ENCODE results near the gene C1QTNF2. TPM values are rescaled to one million over a fixed set of nuclear protein-coding genes. Genes with fewer than 3 reads are reported as not detected.

The C1QTNF2 gene
- total RNA-seq, 6 experiments from 2014 or later, result 0.76 to 2.9 (median 2.6) TPM

DNA sequence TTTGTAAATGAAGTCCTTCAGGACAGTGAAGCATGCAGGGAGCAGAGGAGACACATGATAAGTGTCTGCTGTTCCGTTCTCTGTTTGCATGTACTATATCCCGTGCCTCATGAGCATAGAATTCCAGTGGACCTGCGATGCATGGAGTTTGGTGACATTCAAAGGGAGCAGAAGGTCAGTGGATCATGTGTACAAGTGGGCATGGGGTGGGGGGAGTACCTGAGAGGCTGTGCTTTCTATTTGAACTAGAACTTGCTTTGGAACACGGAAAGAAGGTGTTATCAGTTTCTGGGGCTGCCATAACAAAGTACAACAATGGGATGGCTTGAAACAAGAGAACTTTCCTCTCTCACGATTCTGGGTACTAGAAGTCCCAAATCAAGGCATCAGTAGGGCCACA, 53.0 kb downstream of the C1QTNF2 start:
- H3K27me3 Mint-ChIP-seq (ENCODE audit: insufficient read depth), result peaks cover 32% of the 10 kb centered on the region
- no peak for DNase-seq
- no peak overlapping the region for H3K4me3 Mint-ChIP-seq
- peaks cover 25% of the 10 kb centered on the region for H3K4me1 Mint-ChIP-seq (ENCODE audit: low read depth)
- no peaks in the 10 kb centered on the region for H3K9me3 Mint-ChIP-seq
- TF ChIP-seq, protein P1, sequence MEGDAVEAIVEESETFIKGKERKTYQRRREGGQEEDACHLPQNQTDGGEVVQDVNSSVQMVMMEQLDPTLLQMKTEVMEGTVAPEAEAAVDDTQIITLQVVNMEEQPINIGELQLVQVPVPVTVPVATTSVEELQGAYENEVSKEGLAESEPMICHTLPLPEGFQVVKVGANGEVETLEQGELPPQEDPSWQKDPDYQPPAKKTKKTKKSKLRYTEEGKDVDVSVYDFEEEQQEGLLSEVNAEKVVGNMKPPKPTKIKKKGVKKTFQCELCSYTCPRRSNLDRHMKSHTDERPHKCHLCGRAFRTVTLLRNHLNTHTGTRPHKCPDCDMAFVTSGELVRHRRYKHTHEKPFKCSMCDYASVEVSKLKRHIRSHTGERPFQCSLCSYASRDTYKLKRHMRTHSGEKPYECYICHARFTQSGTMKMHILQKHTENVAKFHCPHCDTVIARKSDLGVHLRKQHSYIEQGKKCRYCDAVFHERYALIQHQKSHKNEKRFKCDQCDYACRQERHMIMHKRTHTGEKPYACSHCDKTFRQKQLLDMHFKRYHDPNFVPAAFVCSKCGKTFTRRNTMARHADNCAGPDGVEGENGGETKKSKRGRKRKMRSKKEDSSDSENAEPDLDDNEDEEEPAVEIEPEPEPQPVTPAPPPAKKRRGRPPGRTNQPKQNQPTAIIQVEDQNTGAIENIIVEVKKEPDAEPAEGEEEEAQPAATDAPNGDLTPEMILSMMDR (IDR thresholded peaks at IDR 0.05), result no peak
- H3K27ac Mint-ChIP-seq, result no peak overlapping the region
- no peaks in the 10 kb centered on the region for H3K36me3 Mint-ChIP-seq (ENCODE audit: low read depth)

DNA sequence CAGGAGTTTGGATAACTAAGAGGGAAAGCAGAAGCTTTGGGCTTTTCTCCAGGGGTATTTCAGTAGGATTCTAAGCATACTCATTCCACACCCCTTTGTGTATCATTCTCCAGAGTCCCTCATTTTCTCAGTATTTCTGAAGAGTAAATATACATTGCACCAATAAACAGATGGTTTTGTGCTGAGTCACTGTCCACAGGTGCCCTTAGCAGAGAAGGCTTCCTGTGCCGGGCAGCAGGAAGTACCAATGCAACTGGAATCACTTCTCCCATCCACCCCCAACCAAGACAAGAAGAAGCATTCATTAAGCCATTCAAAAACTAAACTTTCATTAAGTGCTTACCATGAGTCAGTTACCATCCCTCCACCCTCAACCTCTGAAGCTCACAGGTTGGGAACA, 54.5 kb downstream of the C1QTNF2 start:
- Mint-ChIP-seq H3K36me3 (ENCODE audit: low read depth) (no peaks in the 10 kb centered on the region), H3K9me3 (no peaks in the 10 kb centered on the region), H3K27ac (no peak overlapping the region), H3K4me1 (ENCODE audit: low read depth) (peaks cover 25% of the 10 kb centered on the region), H3K4me3 (no peak overlapping the region), H3K27me3 (ENCODE audit: insufficient read depth) (peaks cover 30% of the 10 kb centered on the region)
- DNase-seq, result no peak
- TF ChIP-seq, protein P1 (IDR thresholded peaks at IDR 0.05), result no peak

DNA sequence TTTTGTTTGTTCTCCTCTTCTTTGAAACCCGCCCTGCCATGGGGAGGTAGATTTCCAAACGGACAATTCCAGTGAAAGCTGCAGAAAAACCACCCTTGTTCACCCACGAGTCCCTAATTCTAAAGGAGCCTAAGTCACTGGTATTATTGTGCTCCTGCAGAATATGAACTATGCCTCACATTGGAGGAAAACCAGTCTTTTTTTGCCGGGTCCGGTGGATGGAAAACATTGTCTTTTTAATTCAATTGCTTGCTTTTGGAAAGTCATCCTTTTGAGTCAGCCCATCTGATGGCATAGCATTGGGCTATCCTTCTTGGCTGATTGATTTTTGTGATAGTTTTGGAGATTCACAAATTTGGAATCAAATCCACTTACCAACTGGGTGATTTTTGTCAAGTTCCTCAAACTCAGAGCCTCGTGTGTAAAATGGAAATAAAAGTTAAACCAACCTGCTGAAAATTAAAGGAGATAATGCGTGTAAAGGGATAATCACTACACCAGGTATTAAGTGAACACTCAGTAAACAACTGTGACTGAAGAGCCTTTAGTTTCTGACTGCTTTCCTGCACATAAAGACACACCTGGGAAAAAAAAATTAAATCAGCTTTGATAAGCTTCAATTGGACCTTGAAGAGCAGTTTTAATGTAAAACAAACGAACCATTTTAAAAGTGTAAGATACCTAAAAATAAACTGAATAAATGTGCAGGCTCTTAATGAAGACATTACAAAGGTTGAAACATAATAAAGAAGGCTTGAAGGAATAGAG, 57.3 kb downstream of the C1QTNF2 start:
- TF ChIP-seq, protein P1 (IDR thresholded peaks at IDR 0.05), result no peak
- no peak overlapping the region for H3K27ac Mint-ChIP-seq
- no peaks in the 10 kb centered on the region for H3K9me3 Mint-ChIP-seq
- DNase-seq, result no peak
- H3K27me3 Mint-ChIP-seq (ENCODE audit: insufficient read depth), result peaks cover 44% of the 10 kb centered on the region
- peak overlapping the region; percentile 71 for H3K4me3 Mint-ChIP-seq
- peaks cover 25% of the 10 kb centered on the region for H3K4me1 Mint-ChIP-seq (ENCODE audit: low read depth)
- H3K36me3 Mint-ChIP-seq (ENCODE audit: low read depth), result no peaks in the 10 kb centered on the region

DNA sequence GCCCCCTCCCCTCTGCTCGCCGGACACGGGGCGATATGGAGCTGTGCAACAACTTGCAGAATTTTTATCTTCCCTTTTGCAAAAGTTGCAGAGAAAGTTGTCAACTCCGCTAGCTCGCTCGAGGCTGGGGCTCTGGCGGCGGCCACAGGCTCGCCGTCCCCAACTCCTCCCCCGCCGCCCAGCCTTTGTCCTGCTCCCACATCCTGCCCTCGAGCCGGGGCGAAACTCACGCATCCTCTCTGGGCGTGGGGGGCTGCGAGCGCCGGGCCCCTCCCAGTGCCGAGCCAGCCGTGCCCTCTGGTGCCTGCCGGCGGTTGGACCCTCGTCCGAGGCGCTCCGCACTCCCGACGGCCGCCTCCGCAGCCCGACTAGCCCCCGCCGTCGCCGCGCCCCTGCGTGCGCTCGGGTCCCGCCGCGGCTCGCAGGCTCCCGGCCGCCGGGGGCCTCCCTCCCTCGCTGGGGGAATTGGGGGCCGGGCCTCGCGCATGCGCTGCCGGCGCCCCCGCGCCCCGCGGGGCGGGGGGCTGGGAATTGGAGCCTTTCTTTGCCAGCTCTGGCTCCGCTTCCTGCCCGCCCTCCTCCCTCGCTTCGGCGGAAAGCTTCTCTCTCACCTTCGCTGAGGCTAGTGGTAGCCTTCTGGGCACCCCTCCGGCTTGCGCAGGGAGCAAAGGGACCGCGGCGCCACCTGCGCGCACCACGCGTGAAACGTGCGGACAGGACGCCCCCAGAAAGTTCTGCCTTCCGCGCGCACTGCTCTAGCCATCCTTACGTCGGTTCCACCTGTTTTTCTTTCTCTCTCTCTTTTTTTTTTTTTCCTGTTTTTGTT, 58.1 kb downstream of the C1QTNF2 start, which contains the start of gene CCNJL:
Gene CCNJL (minus strand): TSS at position 431 of the 826 bp plus-strand sequence. CDS start 641 bp downstream, outside the sequence.
- H3K36me3 Mint-ChIP-seq (ENCODE audit: low read depth), result no peaks in the 10 kb centered on the region
- no peak for DNase-seq
- peak within 1 kb of the TSS; percentile 71 for H3K4me3 Mint-ChIP-seq
- TF ChIP-seq, protein P1 (IDR thresholded peaks at IDR 0.05), result no peak
- H3K27ac Mint-ChIP-seq, result no peak within 1 kb of the TSS
- peaks cover 40% of the 10 kb centered on the region for H3K27me3 Mint-ChIP-seq (ENCODE audit: insufficient read depth)
- H3K4me1 Mint-ChIP-seq (ENCODE audit: low read depth), result peaks cover 25% of the 10 kb centered on the region
- no peaks in the 10 kb centered on the region for H3K9me3 Mint-ChIP-seq

GRCh38 chr5:160311491-160312133, 58.8 kb downstream of the C1QTNF2 start:
- DNase-seq, result no peak
- Mint-ChIP-seq H3K9me3 (no peaks in the 10 kb centered on the region), H3K4me1 (ENCODE audit: low read depth) (peaks cover 19% of the 10 kb centered on the region), H3K27me3 (ENCODE audit: insufficient read depth) (peaks cover 43% of the 10 kb centered on the region), H3K36me3 (ENCODE audit: low read depth) (no peaks in the 10 kb centered on the region), H3K4me3 (no peak overlapping the region), H3K27ac (no peak overlapping the region)
- TF ChIP-seq, protein P1 (IDR thresholded peaks at IDR 0.05), result no peak
